Esophagus squamous epithelium (tissue), 5 donors: ENCODE results near the gene FYN. TPM values are rescaled to one million over a fixed set of nuclear protein-coding genes. Genes with fewer than 3 reads are reported as not detected.

Experiments used
- DNase-seq: peaks from one replicate; lab custom pipeline; 2025; lab: John Stamatoyannopoulos, UW
- H3K27ac ChIP-seq, 4 donors: fragments of 200-600 bp; sonication (generic); one replicate each; pipeline ENCODE4 v1.5.1; 2016 to 2019; ENCODE audit warnings: mild to moderate bottlenecking in 1 of 4
- H3K27me3 ChIP-seq, 4 donors: fragments of 200-600 bp; sonication (generic); 1 replicate in 3 of 4; 2 replicates in 1 of 4; pipeline versions ENCODE4 v1.5.1 to v1.6.0; 2017 to 2021; ENCODE audit warnings: antibody characterized with exemption in 1 of 4
- H3K36me3 ChIP-seq, 3 donors: fragments of 200-600 bp; sonication (generic); one replicate each; pipeline ENCODE4 v1.5.1; 2016 to 2019
- H3K4me1 ChIP-seq, 3 donors: fragments of 200-600 bp; sonication (generic); one replicate each; pipeline ENCODE4 v1.5.1; 2017 to 2019
- H3K4me3 ChIP-seq, 4 donors: fragments of 200-600 bp; sonication (generic); 1 replicate in 3 of 4; 2 replicates in 1 of 4; pipeline ENCODE4 v1.5.1; 2016 to 2019; ENCODE audit warnings: mild to moderate bottlenecking in 2 of 4, moderate library complexity in 1 of 4
- H3K9me3 ChIP-seq, 3 donors: fragments of 200-600 bp; sonication (generic); one replicate each; pipeline ENCODE4 v1.5.1; 2016 to 2019
- POLR2A ChIP-seq, 4 donors: fragments of 450-650 bp; IDR thresholded peaks; one replicate each; pipeline ENCODE4 v1.6.1; 2017; ENCODE audit warnings: antibody characterized with exemption in 4 of 4, mild to moderate bottlenecking in 4 of 4, moderate library complexity in 3 of 4
- WGBS, 2 donors: methylation state at CpG; one replicate each; pipeline ENCODE4 v1.1.5; 2018; 5-methylcytosine and 5-hydroxymethylcytosine counted together
- intact Hi-C: fragments of 100-400 bp; cut with DNase I; formaldehyde crosslinking; loops from one replicate; pipeline ENCODE4 v1.15.0; 2022
- total RNA-seq, 4 donors: library from RNA; depleted of rRNA; stranded (reverse); fragments of >200 nt; gene quantifications; one replicate each; pipeline ENCODE4 v1.1.0, GENCODE V29; 2016
- TF ChIP-seq, protein P1 (sequence below), 6 experiments: fragments of 450-650 bp in 4 of 6; fragments of 200-600 bp in 2 of 6; sonication (generic) in 2 of 6; IDR thresholded peaks; one replicate each; pipeline ENCODE4 v1.5.1; 2016 to 2019; ENCODE audit warnings: antibody characterized with exemption in 6 of 6, mild to moderate bottlenecking in 4 of 6, moderate library complexity in 4 of 6
- donor health status: DM: yes; HTN: yes; CAD: no.

Gene FYN
- total RNA-seq, 4 donors from 2014 or later: 11.8 to 54.6 (median 21.4) TPM

DNA sequence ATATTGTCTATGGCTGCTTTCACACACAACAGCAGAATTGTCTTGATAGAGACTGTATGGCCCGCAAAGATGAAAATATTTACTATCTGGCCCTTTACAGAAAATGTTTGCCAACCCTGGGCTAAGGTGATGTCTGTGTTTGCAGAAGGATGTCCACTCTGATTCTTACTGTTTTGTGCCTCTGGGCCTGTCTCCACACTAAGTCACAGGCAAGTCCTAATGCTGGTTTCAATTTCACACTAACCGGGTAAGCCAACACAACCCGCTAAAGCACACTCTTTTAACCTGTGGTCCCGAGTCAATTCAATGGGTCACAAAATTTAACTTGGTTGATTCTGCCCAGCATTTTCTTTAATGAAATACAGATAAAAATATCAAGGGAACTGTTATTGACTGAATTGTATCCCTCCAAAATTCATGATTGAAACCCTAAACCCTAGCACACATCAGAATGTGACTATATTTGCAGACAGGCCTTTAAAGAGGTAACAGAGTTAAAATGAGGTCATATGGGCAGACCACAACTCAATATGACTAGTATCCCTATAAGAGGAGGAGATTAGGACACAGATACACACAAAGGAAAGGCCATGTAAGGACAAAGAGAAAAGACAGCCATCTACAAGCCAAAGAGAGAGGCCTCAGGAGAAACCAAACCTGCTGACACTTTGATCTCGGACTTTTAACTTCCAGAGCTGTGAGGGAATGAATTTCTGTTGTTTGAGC, 78.4 kb downstream of the FYN start:
- H3K4me3 ChIP-seq: no peak overlapping the region
- no peaks in the 10 kb centered on the region for H3K36me3 ChIP-seq
- no peaks in the 10 kb centered on the region for H3K27me3 ChIP-seq
- peaks cover 0 to 26% (median 4%) of the 10 kb centered on the region in 3 donors for H3K4me1 ChIP-seq
- intact Hi-C loops: no loop called here
- DNase-seq: no peak
- H3K9me3 ChIP-seq: no peaks in the 10 kb centered on the region
- no peak for TF ChIP-seq POLR2A (IDR thresholded peaks at IDR 0.05)
- TF ChIP-seq, protein P1, sequence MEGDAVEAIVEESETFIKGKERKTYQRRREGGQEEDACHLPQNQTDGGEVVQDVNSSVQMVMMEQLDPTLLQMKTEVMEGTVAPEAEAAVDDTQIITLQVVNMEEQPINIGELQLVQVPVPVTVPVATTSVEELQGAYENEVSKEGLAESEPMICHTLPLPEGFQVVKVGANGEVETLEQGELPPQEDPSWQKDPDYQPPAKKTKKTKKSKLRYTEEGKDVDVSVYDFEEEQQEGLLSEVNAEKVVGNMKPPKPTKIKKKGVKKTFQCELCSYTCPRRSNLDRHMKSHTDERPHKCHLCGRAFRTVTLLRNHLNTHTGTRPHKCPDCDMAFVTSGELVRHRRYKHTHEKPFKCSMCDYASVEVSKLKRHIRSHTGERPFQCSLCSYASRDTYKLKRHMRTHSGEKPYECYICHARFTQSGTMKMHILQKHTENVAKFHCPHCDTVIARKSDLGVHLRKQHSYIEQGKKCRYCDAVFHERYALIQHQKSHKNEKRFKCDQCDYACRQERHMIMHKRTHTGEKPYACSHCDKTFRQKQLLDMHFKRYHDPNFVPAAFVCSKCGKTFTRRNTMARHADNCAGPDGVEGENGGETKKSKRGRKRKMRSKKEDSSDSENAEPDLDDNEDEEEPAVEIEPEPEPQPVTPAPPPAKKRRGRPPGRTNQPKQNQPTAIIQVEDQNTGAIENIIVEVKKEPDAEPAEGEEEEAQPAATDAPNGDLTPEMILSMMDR (IDR thresholded peaks at IDR 0.05): no peak
- WGBS, 2 donors: 70 to 86% methylated on average over 5 of the region's 5 CpGs
- peak overlapping the region in 1 of 4 donors; percentile 4 for H3K27ac ChIP-seq

DNA sequence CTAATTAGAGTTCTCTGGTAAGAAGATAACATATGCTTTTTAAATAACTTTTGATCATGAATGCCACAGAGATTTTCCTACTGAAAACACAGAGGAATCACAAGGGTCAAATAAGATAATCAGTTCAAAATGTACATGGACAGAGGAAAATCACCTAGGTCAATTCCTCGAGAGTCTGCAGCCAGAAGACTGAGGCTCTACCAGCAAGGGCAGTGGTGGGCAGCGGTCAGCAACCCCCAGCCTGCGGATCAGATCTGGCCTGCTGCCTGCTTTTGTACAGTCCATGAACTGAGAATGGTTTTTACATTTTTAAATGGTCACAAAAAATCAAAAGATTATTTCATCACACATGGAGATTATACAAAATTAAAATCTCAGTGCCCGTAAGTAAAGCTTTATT, 79.0 kb downstream of the FYN start:
- TF ChIP-seq POLR2A (IDR thresholded peaks at IDR 0.05): no peak
- TF ChIP-seq, protein P1 (IDR thresholded peaks at IDR 0.05): no peak
- no peaks in the 10 kb centered on the region for H3K9me3 ChIP-seq
- H3K4me1 ChIP-seq: peaks cover 3 to 32% (median 4%) of the 10 kb centered on the region in 3 donors
- intact Hi-C loops: no loop called here
- H3K27ac ChIP-seq: peak overlapping the region in 1 of 4 donors; percentile 27
- H3K27me3 ChIP-seq: no peaks in the 10 kb centered on the region
- WGBS, 2 donors: 79 to 88% methylated on average over 4 of the region's 4 CpGs
- no peak for DNase-seq
- H3K36me3 ChIP-seq: no peaks in the 10 kb centered on the region
- no peak overlapping the region for H3K4me3 ChIP-seq

DNA sequence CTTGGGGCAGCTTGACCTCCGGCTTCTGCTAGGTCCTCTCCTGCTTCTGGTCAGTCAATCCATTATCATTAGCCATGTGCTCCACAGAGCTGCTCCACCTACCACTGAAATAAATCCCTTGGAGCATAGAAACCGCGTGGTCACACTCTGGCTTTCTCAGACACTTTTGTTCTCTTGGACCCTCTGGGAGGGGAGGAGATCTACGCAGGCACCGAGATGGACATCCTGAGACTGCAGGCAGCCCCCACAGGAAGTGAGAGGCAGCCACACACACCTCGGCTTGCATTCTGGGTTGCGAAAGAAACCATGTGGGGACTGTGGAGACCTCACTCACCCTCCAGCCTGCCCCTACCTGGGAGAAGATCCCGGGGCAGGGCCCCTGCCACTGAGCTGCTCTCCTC, 79.5 kb downstream of the FYN start:
- H3K36me3 ChIP-seq: no peaks in the 10 kb centered on the region
- DNase-seq: no peak
- H3K27ac ChIP-seq: peak overlapping the region in 1 of 4 donors; percentile 42
- TF ChIP-seq POLR2A (IDR thresholded peaks at IDR 0.05): no peak
- TF ChIP-seq, protein P1 (IDR thresholded peaks at IDR 0.05): no peak
- no peaks in the 10 kb centered on the region for H3K27me3 ChIP-seq
- peak overlapping the region in 2 of 4 donors; percentile 2 to 20 for H3K4me3 ChIP-seq
- 49 to 63% methylated on average over 2 to 5 of the region's 8 CpGs for WGBS, 2 donors
- peaks cover 5 to 36% (median 9%) of the 10 kb centered on the region in 3 donors for H3K4me1 ChIP-seq
- no peaks in the 10 kb centered on the region for H3K9me3 ChIP-seq
- intact Hi-C loops: no loop called here

DNA sequence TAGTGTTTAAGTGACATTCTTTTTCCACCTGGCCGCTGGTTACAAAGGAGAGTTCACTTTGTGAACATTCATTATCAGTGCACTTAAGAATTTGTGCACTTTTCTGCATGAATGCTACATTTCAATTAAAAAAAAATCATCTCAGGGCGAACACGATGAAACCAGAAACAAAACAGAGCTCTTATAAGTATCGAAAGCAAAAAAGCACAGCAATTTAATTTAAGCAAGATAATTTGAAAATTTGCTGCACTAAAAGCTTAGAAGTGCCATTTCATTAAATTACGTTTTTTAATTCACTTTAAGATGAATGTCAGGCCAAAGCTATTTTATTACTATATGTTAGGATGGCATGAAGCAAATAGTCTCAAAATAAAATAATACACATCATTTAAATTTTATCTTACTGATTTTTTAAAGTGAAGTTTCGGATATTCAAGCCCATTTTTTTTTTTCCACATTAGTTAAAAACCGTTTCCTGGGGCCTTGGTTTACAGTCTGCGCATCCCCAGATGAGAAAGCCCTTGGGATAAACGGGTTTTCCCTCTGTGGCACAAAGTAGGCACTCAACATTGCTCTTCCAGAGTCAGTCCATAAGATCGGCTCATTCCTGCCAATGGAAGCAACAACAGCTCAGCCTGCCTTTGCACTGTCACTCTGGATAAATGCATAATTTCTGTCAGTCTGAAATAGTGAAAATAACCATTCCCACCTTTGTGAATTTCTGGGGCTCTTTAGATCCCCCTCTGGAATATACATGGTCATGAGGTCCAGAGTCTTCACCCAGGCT, 80.1 kb downstream of the FYN start:
- Histone ChIP-seq H3K27me3 (no peaks in the 10 kb centered on the region), H3K4me3 (peak overlapping the region in 2 of 4 donors; percentile 2 to 20), H3K9me3 (no peaks in the 10 kb centered on the region), H3K4me1 (peaks cover 7 to 36% (median 8%) of the 10 kb centered on the region in 3 donors), H3K36me3 (no peaks in the 10 kb centered on the region), H3K27ac (peak overlapping the region in 1 of 4 donors; percentile 42)
- no peak for TF ChIP-seq POLR2A (IDR thresholded peaks at IDR 0.05)
- TF ChIP-seq, protein P1 (IDR thresholded peaks at IDR 0.05): no peak
- DNase-seq: no peak
- intact Hi-C loops: no loop called here
- WGBS, 2 donors: 72 to 82% methylated on average over 9 to 10 of the region's 10 CpGs

DNA sequence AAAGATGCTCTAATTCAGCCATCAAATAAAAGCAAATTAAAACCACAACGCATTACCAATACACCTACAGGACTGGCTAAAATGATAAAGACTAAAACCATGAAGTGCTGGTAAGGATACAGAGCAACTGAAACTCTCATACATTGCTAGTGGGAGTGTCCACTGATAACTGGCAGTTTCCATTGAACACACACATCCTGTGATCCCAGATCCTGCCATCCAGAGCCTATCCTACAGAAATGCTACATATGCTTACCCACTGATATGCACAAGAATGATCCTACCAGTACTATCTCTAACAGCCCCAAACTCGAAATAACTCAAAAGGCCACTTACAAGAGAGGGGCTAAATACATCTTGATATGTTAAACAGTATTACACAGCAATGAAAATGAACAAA, 81.0 kb downstream of the FYN start:
- H3K4me3 ChIP-seq: no peak overlapping the region

More for the DNA sequence above, 81.0 kb downstream of the FYN start:
- TF ChIP-seq, protein P1 (IDR thresholded peaks at IDR 0.05): no peak
- TF ChIP-seq POLR2A (IDR thresholded peaks at IDR 0.05): no peak
- peaks cover 7 to 37% (median 8%) of the 10 kb centered on the region in 3 donors for H3K4me1 ChIP-seq
- H3K9me3 ChIP-seq: no peaks in the 10 kb centered on the region
- no peaks in the 10 kb centered on the region for H3K27me3 ChIP-seq
- no peak for DNase-seq
- H3K36me3 ChIP-seq: no peaks in the 10 kb centered on the region
- no peak overlapping the region for H3K27ac ChIP-seq
- WGBS, 2 donors: 76 to 84% methylated on average over 2 of the region's 2 CpGs
- intact Hi-C loops: no loop called here
